HCT116 (cell line): ENCODE results near the gene FPR1. TPM values are rescaled to one million over a fixed set of nuclear protein-coding genes. Genes with fewer than 3 reads are reported as not detected.

Source experiments
- ATAC-seq: fragments of 200-7000 bp; cut with Tn5 transposase; 2 replicates; pipeline ENCODE4 v1.9.1; 2020; ENCODE audit warnings: mild to moderate bottlenecking, moderate library complexity
- BruUV-seq: library from RNA; stranded (reverse); fragments of 400-500 nt; replicated peaks from 2 replicates; lab custom pipeline; 2021; lab: Mats Ljungman, UMichigan
- CTCF ChIA-PET: fragments of 300-600 bp; sonication (Branson Sonifier 250); formaldehyde crosslinking; loops from one replicate; lab custom pipeline; 2021; ENCODE audit warnings: antibody characterized with exemption; lab: Charles Lee
- POLR2A ChIA-PET: fragments of 300-600, 350-600 bp; sonication (Branson Sonifier 250); formaldehyde crosslinking; loops from one replicate; lab custom pipeline; 2021; ENCODE audit warnings: antibody characterized with exemption; lab: Charles Lee
- RAD21 ChIA-PET, 2 experiments: fragments of 300-600 bp; sonication (Branson Sonifier 250); formaldehyde crosslinking; loops; one replicate each; lab custom pipeline; 2023; ENCODE audit warnings: low total read pairs in 2 of 2; ENCODE audit not compliant: uncharacterized antibody in 2 of 2, unreplicated experiment in 2 of 2, low non-redundant PET in 1 of 2; lab: Charles Lee
- DNase-seq: peaks from one replicate; pipeline ENCODE4 v3.0.0-alpha.2; 2010; ENCODE audit warnings: low read depth, low spot score
- H2AFZ ChIP-seq: fragments of 200-600 bp; shearing (Covaris generic), sonication (generic); 2 replicates; pipeline ENCODE4 v1.6.1; 2017; ENCODE audit warnings: low read depth, mixed run types, mixed read lengths, antibody characterized with exemption, low read length; ENCODE audit not compliant: poor library complexity, severe bottlenecking
- H3K27ac ChIP-seq: 2 replicates; pipeline ENCODE4 v1.5.1; 2012; ENCODE audit warnings: low read depth, low read length
- H3K27me3 ChIP-seq: fragments of 200-600 bp; sonication (generic); 2 replicates; pipeline ENCODE4 v1.6.1; 2016; ENCODE audit warnings: mixed run types, low read length, mixed read lengths; ENCODE audit not compliant: insufficient read depth
- H3K36me3 ChIP-seq, 2 experiments: fragments of 200-500 bp in 1 of 2; fragments of 200-600 bp in 1 of 2; sonication (Bioruptor generic) in 1 of 2; sonication (generic) in 1 of 2; 2 replicates each; pipeline versions ENCODE4 v1.5.1 to v1.6.1; 2014 to 2016; ENCODE audit warnings: low read length in 2 of 2, inconsistent platforms in 1 of 2, mixed read lengths in 1 of 2, mixed run types in 1 of 2; ENCODE audit not compliant: insufficient read depth in 2 of 2, control insufficient read depth in 1 of 2
- H3K4me1 ChIP-seq, 2 experiments: fragments of 200-600 bp in 1 of 2; sonication (generic) in 1 of 2; 2 replicates each; pipeline versions ENCODE4 v1.5.1 to v1.6.1; 2012 to 2017; ENCODE audit warnings: low read length in 2 of 2, inconsistent platforms in 1 of 2, mild to moderate bottlenecking in 1 of 2, mixed read lengths in 1 of 2, mixed run types in 1 of 2, moderate library complexity in 1 of 2; ENCODE audit not compliant: insufficient read depth in 2 of 2, control insufficient read depth in 1 of 2
- H3K4me2 ChIP-seq: fragments of 200-600 bp; sonication (generic); 2 replicates; pipeline ENCODE4 v1.6.1; 2017; ENCODE audit warnings: mixed run types, low read length, mixed read lengths
- H3K4me3 ChIP-seq, 2 experiments: fragments of 200-600 bp in 1 of 2; sonication (generic) in 1 of 2; replicated peaks in 1 of 2; 2 replicates each; pipeline ENCODE4 v1.5.1; 2011 to 2016; ENCODE audit warnings: low read length in 2 of 2, control low read depth in 1 of 2, low read depth in 1 of 2, mild to moderate bottlenecking in 1 of 2, mixed read lengths in 1 of 2, mixed run types in 1 of 2
- H3K79me2 ChIP-seq: fragments of 200-600 bp; sonication (generic); 2 replicates; pipeline ENCODE4 v1.6.1; 2017; ENCODE audit warnings: mild to moderate bottlenecking, mixed run types, low read length, moderate library complexity, mixed read lengths; ENCODE audit not compliant: insufficient read depth
- H3K9ac ChIP-seq: fragments of 200-600 bp; sonication (generic); 2 replicates; pipeline ENCODE4 v1.6.1; 2016; ENCODE audit warnings: low read length, mixed read lengths
- H3K9me2 ChIP-seq: fragments of 200-600 bp; sonication (generic), shearing (Covaris generic); 2 replicates; pipeline ENCODE4 v1.6.1; 2017; ENCODE audit warnings: mixed run types, mild to moderate bottlenecking, moderate library complexity; ENCODE audit not compliant: insufficient read depth
- H3K9me3 ChIP-seq, 2 experiments: fragments of 200-500 bp in 1 of 2; fragments of 200-600 bp in 1 of 2; sonication (Bioruptor generic) in 1 of 2; sonication (generic) in 1 of 2; 2 replicates each; pipeline ENCODE4 v1.6.1; 2014 to 2017; ENCODE audit warnings: low read length in 2 of 2, mixed read lengths in 2 of 2, inconsistent platforms in 1 of 2, low read depth in 1 of 2, mild to moderate bottlenecking in 1 of 2, mixed run types in 1 of 2, moderate library complexity in 1 of 2; ENCODE audit not compliant: control insufficient read depth in 1 of 2, insufficient read depth in 1 of 2
- H4K20me1 ChIP-seq: fragments of 200-600 bp; sonication (generic), shearing (Covaris generic); 2 replicates; pipeline ENCODE4 v1.6.1; 2017; ENCODE audit warnings: mixed run types, mild to moderate bottlenecking, moderate library complexity; ENCODE audit not compliant: insufficient read depth
- CBX3 ChIP-seq: IDR thresholded peaks from 2 replicates; pipeline ENCODE4 v1.6.1; 2012; ENCODE audit warnings: low read depth
- CEBPB ChIP-seq: IDR thresholded peaks from 2 replicates; pipeline ENCODE4 v1.6.1; 2012; ENCODE audit warnings: low read depth
- EZH2 ChIP-seq: fragments of 200-600 bp; sonication (generic); IDR thresholded peaks from 2 replicates; pipeline ENCODE4 v1.6.1; 2017; ENCODE audit warnings: antibody characterized with exemption, mixed run types
- EZH2phosphoT487 ChIP-seq: fragments of 200-600 bp; IDR thresholded peaks from 2 replicates; pipeline ENCODE4 v1.6.1; 2018; ENCODE audit warnings: antibody characterized with exemption, borderline replicate concordance
- FOSL1 ChIP-seq: IDR thresholded peaks from 2 replicates; pipeline ENCODE4 v1.6.1; 2012; ENCODE audit warnings: low read depth
- POLR2A ChIP-seq: IDR thresholded peaks from 2 replicates; pipeline ENCODE4 v1.7.0; 2011; ENCODE audit warnings: borderline replicate concordance; ENCODE audit not compliant: insufficient read depth, insufficient read length; ENCODE audit errors: extremely low read depth
- POLR2AphosphoS5 ChIP-seq: IDR thresholded peaks from 2 replicates; pipeline ENCODE4 v1.6.1; 2011; ENCODE audit warnings: mild to moderate bottlenecking, low read depth, low read length, moderate library complexity
- SIN3A ChIP-seq: IDR thresholded peaks from 2 replicates; pipeline ENCODE4 v1.6.1; 2012; ENCODE audit warnings: low read depth
- YY1 ChIP-seq: IDR thresholded peaks from 2 replicates; pipeline ENCODE4 v1.6.1; 2011; ENCODE audit warnings: low read length, low read depth, moderate library complexity, mild to moderate bottlenecking; ENCODE audit not compliant: insufficient replicate concordance; ENCODE audit errors: extremely low read depth
- ZFX ChIP-seq: fragments of 450-650 bp; IDR thresholded peaks from 2 replicates; pipeline ENCODE4 v1.6.1; 2017
- ZNF274 ChIP-seq: fragments of 200-500 bp; sonication (Bioruptor generic); IDR thresholded peaks from 2 replicates; pipeline ENCODE4 v1.6.1; 2014; ENCODE audit warnings: mild to moderate bottlenecking, low read depth, low read length, inconsistent platforms
- intact Hi-C: fragments of 100-400 bp; cut with micrococcal nuclease; formaldehyde crosslinking; loops from 2 replicates; pipeline ENCODE4 v1.10.0; 2022
- total RNA-seq: library from RNA; stranded (reverse); gene quantifications from one replicate; pipeline ENCODE4 v1.2.1, GENCODE V29; 2021; ENCODE audit not compliant: unreplicated experiment
- TF ChIP-seq, protein P1 (sequence below): IDR thresholded peaks from 2 replicates; pipeline ENCODE4 v1.6.1; 2012
- TF ChIP-seq, protein P2 (sequence below): IDR thresholded peaks from 2 replicates; pipeline ENCODE4 v1.6.1; 2012; ENCODE audit warnings: low read depth
- TF ChIP-seq, protein P3 (sequence below): IDR thresholded peaks from 2 replicates; pipeline ENCODE4 v1.6.1; 2011; ENCODE audit warnings: mild to moderate bottlenecking, low read length, moderate library complexity; ENCODE audit not compliant: insufficient replicate concordance; ENCODE audit errors: extremely low read depth

Gene FPR1
- total RNA-seq, 1 experiment from 2014 or later: not detected

DNA sequence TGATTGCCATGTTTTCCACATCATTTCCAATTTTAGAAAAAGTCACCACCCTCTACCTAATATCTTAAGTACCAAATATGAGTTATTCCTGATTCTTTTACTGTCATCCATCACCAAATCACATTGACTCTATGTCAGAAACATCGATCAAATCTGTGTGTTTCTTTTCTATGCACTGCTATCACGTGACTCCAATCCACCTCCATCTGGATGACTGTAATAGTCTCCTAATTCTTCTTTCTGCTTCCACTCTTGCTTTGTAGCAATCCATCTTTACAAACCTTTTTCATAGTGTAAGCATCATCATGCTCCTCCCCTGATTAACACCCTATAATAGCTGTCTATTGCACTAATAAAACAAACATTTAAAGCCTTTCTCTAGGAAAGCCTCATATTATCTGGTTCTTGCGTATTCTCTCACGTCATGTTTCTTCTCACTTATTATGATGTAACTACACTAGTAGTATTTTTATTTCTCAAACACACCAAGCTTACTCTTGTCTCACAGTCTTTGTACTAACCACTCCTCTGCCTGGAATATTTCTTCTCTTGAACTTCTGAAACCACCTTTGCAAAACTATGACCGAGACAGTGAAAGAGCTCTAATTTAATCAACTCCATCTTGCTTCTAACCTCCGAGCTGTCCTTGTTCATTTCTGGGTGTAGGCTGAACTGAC lies 32.6 kb upstream of the FPR1 start:
- Histone ChIP-seq H3K4me2 (no peak overlapping the region), H3K9ac (no peak overlapping the region), H3K4me1 (no peaks in the 10 kb centered on the region), H3K27me3 (no peaks in the 10 kb centered on the region), H3K4me3 (no peak overlapping the region), H3K9me3 (no peaks in the 10 kb centered on the region), H3K79me2 (no peaks in the 10 kb centered on the region), H4K20me1 (no peaks in the 10 kb centered on the region), H3K36me3 (no peaks in the 10 kb centered on the region), H3K9me2 (no peaks in the 10 kb centered on the region), H3K27ac (no peak overlapping the region), H2AFZ (no peak overlapping the region)
- ATAC-seq (no peak), DNase-seq (no peak)
- TF ChIP-seq FOSL1 (no peak), YY1 (no peak), POLR2A (no peak), SIN3A (no peak), EZH2 (no peak), ZNF274 (no peak), CEBPB (no peak), ZFX (no peak), POLR2AphosphoS5 (no peak), CBX3 (no peak), EZH2phosphoT487 (no peak)
- TF ChIP-seq, protein P1, sequence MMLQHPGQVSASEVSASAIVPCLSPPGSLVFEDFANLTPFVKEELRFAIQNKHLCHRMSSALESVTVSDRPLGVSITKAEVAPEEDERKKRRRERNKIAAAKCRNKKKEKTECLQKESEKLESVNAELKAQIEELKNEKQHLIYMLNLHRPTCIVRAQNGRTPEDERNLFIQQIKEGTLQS: no peak
- TF ChIP-seq, protein P2, sequence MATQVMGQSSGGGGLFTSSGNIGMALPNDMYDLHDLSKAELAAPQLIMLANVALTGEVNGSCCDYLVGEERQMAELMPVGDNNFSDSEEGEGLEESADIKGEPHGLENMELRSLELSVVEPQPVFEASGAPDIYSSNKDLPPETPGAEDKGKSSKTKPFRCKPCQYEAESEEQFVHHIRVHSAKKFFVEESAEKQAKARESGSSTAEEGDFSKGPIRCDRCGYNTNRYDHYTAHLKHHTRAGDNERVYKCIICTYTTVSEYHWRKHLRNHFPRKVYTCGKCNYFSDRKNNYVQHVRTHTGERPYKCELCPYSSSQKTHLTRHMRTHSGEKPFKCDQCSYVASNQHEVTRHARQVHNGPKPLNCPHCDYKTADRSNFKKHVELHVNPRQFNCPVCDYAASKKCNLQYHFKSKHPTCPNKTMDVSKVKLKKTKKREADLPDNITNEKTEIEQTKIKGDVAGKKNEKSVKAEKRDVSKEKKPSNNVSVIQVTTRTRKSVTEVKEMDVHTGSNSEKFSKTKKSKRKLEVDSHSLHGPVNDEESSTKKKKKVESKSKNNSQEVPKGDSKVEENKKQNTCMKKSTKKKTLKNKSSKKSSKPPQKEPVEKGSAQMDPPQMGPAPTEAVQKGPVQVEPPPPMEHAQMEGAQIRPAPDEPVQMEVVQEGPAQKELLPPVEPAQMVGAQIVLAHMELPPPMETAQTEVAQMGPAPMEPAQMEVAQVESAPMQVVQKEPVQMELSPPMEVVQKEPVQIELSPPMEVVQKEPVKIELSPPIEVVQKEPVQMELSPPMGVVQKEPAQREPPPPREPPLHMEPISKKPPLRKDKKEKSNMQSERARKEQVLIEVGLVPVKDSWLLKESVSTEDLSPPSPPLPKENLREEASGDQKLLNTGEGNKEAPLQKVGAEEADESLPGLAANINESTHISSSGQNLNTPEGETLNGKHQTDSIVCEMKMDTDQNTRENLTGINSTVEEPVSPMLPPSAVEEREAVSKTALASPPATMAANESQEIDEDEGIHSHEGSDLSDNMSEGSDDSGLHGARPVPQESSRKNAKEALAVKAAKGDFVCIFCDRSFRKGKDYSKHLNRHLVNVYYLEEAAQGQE: no peak
- TF ChIP-seq, protein P3, sequence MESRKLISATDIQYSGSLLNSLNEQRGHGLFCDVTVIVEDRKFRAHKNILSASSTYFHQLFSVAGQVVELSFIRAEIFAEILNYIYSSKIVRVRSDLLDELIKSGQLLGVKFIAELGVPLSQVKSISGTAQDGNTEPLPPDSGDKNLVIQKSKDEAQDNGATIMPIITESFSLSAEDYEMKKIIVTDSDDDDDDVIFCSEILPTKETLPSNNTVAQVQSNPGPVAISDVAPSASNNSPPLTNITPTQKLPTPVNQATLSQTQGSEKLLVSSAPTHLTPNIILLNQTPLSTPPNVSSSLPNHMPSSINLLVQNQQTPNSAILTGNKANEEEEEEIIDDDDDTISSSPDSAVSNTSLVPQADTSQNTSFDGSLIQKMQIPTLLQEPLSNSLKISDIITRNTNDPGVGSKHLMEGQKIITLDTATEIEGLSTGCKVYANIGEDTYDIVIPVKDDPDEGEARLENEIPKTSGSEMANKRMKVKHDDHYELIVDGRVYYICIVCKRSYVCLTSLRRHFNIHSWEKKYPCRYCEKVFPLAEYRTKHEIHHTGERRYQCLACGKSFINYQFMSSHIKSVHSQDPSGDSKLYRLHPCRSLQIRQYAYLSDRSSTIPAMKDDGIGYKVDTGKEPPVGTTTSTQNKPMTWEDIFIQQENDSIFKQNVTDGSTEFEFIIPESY: no peak
- intact Hi-C loops: loop anchor here (10.0 kb wide), 1 partner anchor 451 kb away; no protein-coding TSS in a partner anchor
- ChIA-PET RAD21 (no interaction called here), CTCF (no interaction called here), POLR2A (no interaction called here)
- no TSS peak for BruUV-seq
